ENCODE data around the gene ENOSF1.

- TF ChIP-seq CTCF (IDR thresholded peaks at IDR 0.05) (no peak), EZH2 (IDR thresholded peaks at IDR 0.05; ENCODE audit: borderline replicate concordance, insufficient read depth, low read depth, low read length, poor library complexity, severe bottlenecking) (no peak)
Observed at GRCh38 chr18:676736-677135, 35.7 kb downstream of the ENOSF1 start.
